ENCODE measurements around the gene TOX2.

The TOX2 gene

DNA sequence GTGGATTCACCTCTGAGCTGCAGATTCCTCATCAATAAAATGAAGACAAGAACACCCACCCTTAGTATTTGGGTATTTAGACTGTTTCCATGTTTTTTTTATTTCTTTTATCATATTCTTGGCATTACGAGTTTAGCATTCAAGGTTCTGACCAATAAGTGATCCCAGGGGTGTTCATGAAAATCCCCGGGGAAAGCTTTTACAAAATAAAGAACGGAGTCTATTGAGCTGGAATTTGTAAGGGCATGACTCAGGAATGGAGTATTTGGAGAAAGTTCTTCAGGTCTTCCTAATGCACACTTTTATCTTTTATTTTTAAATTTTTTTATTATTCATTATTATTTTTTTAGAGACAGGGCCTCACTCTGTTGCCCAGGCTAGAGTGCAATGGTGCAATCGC is 19.4 kb upstream of the TOX2 start:
- Mint-ChIP-seq H3K27ac (no peak overlapping the region), H3K27me3 (ENCODE audit: low read depth) (no peaks in the 10 kb centered on the region), H3K4me3 (no peak overlapping the region), H3K4me1 (no peaks in the 10 kb centered on the region), H3K36me3 (ENCODE audit: low read depth) (no peaks in the 10 kb centered on the region), H3K9me3 (peaks cover 20% of the 10 kb centered on the region)
- TF ChIP-seq, protein P1, sequence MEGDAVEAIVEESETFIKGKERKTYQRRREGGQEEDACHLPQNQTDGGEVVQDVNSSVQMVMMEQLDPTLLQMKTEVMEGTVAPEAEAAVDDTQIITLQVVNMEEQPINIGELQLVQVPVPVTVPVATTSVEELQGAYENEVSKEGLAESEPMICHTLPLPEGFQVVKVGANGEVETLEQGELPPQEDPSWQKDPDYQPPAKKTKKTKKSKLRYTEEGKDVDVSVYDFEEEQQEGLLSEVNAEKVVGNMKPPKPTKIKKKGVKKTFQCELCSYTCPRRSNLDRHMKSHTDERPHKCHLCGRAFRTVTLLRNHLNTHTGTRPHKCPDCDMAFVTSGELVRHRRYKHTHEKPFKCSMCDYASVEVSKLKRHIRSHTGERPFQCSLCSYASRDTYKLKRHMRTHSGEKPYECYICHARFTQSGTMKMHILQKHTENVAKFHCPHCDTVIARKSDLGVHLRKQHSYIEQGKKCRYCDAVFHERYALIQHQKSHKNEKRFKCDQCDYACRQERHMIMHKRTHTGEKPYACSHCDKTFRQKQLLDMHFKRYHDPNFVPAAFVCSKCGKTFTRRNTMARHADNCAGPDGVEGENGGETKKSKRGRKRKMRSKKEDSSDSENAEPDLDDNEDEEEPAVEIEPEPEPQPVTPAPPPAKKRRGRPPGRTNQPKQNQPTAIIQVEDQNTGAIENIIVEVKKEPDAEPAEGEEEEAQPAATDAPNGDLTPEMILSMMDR (IDR thresholded peaks at IDR 0.05; ENCODE audit: unreplicated experiment in 3 of 3): no peak

DNA sequence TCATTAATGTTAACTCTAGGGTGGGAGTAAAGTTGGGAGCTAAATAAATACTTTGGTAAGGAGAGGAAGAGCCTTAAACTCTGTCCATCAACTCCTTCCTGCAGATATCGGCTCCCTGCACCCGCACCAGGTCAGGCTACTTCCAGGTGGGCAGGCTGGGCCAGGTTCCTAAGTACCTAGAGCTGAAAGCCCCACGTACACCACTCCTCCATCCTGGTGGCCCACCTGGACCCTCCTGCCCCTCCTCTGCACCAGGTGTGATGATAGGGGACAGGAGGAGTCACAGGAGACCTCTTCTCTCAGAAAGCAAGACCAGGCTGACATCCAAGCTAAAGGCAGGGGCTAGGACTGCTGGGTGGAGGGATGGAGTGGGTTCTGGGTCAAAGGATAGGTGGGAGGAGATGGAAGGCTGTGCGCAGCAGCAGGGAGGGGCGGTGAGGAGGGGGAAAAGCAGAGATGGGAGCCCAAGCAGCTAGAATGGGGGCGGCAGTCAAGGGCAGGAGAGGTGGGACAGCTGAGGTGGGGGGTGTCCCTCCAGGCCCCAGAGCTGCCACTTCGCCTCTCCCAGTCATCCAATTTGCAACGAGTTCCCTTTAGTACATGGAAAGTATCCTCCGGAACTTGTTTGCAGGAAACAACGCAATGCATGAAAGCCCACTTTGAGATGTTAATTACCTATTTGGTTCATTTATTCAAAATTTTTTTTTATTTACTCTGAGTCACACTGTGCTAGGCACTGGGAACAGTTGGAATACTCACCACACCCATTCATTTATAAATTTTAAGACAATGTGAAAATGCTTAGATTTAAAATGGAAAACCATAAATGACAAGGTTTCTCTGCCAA is 15.2 kb upstream of the TOX2 start:
- Mint-ChIP-seq H3K27ac (no peak overlapping the region), H3K9me3 (no peaks in the 10 kb centered on the region), H3K36me3 (ENCODE audit: low read depth) (no peaks in the 10 kb centered on the region), H3K4me3 (no peak overlapping the region), H3K4me1 (no peaks in the 10 kb centered on the region), H3K27me3 (ENCODE audit: low read depth) (peaks cover 4% of the 10 kb centered on the region)
- TF ChIP-seq, protein P1 (IDR thresholded peaks at IDR 0.05; ENCODE audit: unreplicated experiment in 3 of 3): no peak

DNA sequence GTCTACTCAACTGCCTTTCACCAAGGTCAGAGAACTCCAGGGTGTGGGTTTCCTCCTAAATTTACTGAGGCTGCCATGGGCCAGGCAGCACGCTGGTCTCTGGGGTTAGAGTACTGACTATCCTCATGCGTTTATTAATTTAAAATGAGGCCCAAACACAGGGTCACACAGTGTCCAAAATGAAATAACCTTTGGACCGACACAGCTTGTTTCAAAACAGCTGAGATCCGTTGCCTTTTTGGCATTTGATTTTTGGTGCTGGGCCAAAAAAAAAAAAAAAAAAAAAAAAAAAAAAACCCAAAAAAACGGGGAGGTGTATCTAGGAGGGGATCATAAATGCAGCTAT is 14.6 kb upstream of the TOX2 start:
- TF ChIP-seq, protein P1 (IDR thresholded peaks at IDR 0.05; ENCODE audit: unreplicated experiment in 3 of 3): no peak

DNA sequence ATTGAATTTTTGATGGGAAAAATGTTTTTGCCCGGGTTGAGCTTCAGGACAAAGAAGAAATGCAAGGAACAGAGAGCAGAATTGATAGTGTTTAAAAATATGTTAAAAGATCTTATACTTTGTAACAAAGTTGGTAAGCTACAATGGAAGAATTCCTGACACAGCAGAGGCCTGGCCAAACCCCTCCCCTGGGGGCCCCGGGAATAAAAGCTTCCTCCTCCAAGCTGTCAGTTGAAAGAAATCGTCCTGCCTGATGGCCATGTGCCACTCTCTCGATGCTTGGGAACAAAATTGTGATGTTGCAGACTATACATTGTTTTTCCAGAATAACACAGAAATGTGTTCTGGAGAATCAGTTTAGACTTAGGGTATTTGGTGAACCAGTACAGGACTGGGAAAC is 14.2 kb upstream of the TOX2 start:
- TF ChIP-seq, protein P1 (IDR thresholded peaks at IDR 0.05; ENCODE audit: unreplicated experiment in 3 of 3): no peak
- H3K36me3 Mint-ChIP-seq (ENCODE audit: low read depth): no peaks in the 10 kb centered on the region
- H3K27me3 Mint-ChIP-seq (ENCODE audit: low read depth): peaks cover 4% of the 10 kb centered on the region
- H3K9me3 Mint-ChIP-seq: no peaks in the 10 kb centered on the region
- no peaks in the 10 kb centered on the region for H3K4me1 Mint-ChIP-seq
- no peak overlapping the region for H3K27ac Mint-ChIP-seq
- H3K4me3 Mint-ChIP-seq: no peak overlapping the region

More for the DNA sequence above, 14.6 kb upstream of the TOX2 start:
- H3K9me3 Mint-ChIP-seq: no peaks in the 10 kb centered on the region
- no peak overlapping the region for H3K27ac Mint-ChIP-seq
- H3K27me3 Mint-ChIP-seq (ENCODE audit: low read depth): peaks cover 4% of the 10 kb centered on the region
- no peak overlapping the region for H3K4me3 Mint-ChIP-seq
- no peaks in the 10 kb centered on the region for H3K4me1 Mint-ChIP-seq
- no peaks in the 10 kb centered on the region for H3K36me3 Mint-ChIP-seq (ENCODE audit: low read depth)

DNA sequence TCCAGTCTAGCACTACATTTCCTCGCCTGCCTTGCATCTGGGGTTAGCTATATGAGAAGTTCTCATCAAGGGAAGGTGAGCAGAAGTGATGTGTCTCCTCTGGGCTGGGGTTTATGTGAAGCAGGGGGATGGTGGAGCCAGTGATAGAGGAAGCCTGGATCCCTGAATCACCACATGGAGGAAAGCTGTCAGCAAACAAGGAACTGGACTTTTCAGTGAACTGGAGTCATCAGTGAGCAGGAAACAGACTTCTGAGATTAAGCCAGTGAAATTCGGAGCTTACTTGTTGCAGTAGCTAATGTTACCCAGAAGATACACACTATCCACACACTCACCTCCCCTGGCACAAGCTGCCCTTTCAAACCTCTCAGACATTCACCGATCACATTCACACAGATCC is 13.4 kb upstream of the TOX2 start:
- H3K4me1 Mint-ChIP-seq: no peaks in the 10 kb centered on the region
- no peak overlapping the region for H3K4me3 Mint-ChIP-seq
- no peaks in the 10 kb centered on the region for H3K36me3 Mint-ChIP-seq (ENCODE audit: low read depth)
- TF ChIP-seq, protein P1 (IDR thresholded peaks at IDR 0.05; ENCODE audit: unreplicated experiment in 3 of 3): no peak
- H3K27me3 Mint-ChIP-seq (ENCODE audit: low read depth): peaks cover 4% of the 10 kb centered on the region
- H3K9me3 Mint-ChIP-seq: no peaks in the 10 kb centered on the region
- H3K27ac Mint-ChIP-seq: no peak overlapping the region
